Stimulated activated CD4-positive, alpha-beta T cell treated with anti-CD3 and anti-CD28 coated beads, Interleukin-4, amount 100 ng/mL, for 4 hours (primary cell): ENCODE results near the gene ARMC9.
"Not testable (repeated sequence)": the region's sequence is repeated elsewhere in the genome, so short reads cannot be mapped to it uniquely, and the experiment has no call there.

Experiments used
- DNase-seq, 2 experiments: peaks; one replicate each; pipeline ENCODE4 v3.0.0-alpha.2; 2020

Gene ARMC9

GRCh38 chr2:231403421-231404182 is 205.2 kb downstream of the ARMC9 start:
- DNase-seq = not testable (repeated sequence)

- DNase-seq = not testable (repeated sequence)
These were observed 205.8 kb downstream of the ARMC9 start for GRCh38 chr2:231404183-231404578.

- peak in 1 of 2 experiments; percentile 51 for DNase-seq
These were observed 207.4 kb downstream of the ARMC9 start for GRCh38 chr2:231405601-231406367.

- not testable (repeated sequence) for DNase-seq
These were observed 209.3 kb downstream of the ARMC9 start for GRCh38 chr2:231407686-231408085.

- not testable (repeated sequence) for DNase-seq
These were observed 209.9 kb downstream of the ARMC9 start for GRCh38 chr2:231408304-231408703.

GRCh38 chr2:231409776-231410175 is 211.3 kb downstream of the ARMC9 start:
- DNase-seq = no peak

- no peak for DNase-seq
These were observed 212.0 kb downstream of the ARMC9 start for GRCh38 chr2:231410293-231411004.

GRCh38 chr2:231411237-231411636 is 212.8 kb downstream of the ARMC9 start:
- DNase-seq = no peak

- DNase-seq = peak; percentile 52 to 65
These were observed 213.6 kb downstream of the ARMC9 start for GRCh38 chr2:231411831-231412617.

GRCh38 chr2:231412618-231412963 is 214.2 kb downstream of the ARMC9 start:
- DNase-seq = no peak

GRCh38 chr2:231413456-231413855 is 215.0 kb downstream of the ARMC9 start:
- DNase-seq = no peak

GRCh38 chr2:231413921-231414476 is 215.6 kb downstream of the ARMC9 start:
- no peak for DNase-seq

- no peak for DNase-seq
These were observed 216.6 kb downstream of the ARMC9 start for GRCh38 chr2:231415029-231415428.

- DNase-seq = no peak
These were observed 220.6 kb downstream of the ARMC9 start for GRCh38 chr2:231418820-231419640.

- no peak for DNase-seq
These were observed 222.7 kb downstream of the ARMC9 start for GRCh38 chr2:231421051-231421580.

GRCh38 chr2:231422056-231422455 is 223.6 kb downstream of the ARMC9 start:
- DNase-seq = no peak

- no peak for DNase-seq
These were observed 224.7 kb downstream of the ARMC9 start for GRCh38 chr2:231423176-231423575.
